Measurements from ENCODE around the gene NDUFS7. TPM values are rescaled to one million over a fixed set of nuclear protein-coding genes. Genes with fewer than 3 reads are reported as not detected.

NDUFS7 gene
- total RNA-seq, 1 donor from 2014 or later = 71.7 TPM

DNA sequence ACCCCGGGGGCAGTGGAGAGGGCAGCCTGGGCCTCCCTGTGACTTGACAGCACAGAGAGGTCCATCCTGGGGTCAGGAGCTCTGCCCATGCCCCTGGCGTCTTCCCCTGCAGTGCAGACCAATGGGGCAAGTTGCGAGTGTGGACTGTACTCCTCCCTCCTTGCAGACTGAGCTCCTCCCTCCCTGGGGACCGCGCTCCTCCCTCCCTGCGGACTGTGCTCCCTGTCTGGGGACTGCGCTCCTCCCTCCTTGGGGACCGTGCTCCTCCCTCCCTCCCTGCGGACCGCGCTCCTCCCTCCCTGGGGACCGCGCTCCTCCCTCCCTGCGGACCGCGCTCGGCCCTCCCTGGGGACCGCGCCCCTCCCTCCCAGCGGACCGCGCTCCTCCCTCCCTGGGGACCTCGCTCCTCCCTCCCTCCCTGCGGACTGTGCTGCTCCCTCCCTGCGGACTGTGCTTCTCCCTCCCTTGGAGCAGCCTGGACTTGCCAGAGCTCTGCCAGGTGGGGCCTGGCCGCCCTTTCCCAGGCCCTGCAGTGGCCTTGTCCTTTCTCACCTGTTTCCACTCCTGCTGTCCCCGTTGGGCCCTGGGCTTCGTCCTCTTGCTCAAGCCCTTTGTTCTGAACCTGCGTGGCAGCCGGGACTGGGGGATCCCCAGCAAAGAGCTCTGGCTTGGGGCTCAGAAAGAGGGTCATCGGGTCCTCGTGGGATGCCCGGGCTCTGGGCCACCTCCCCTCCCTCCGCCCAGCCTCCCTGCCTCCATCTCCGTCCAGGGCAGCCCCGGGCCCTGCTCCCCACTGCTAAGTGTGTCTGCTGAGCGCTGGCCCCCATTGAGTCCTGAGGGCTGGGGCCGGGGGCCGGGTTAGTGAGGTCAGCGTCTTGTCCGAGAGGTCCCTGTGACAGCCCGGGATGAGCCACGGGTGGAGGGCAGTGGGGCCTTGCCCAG is 10.8 kb downstream of the NDUFS7 start:
- TF ChIP-seq, protein P1, sequence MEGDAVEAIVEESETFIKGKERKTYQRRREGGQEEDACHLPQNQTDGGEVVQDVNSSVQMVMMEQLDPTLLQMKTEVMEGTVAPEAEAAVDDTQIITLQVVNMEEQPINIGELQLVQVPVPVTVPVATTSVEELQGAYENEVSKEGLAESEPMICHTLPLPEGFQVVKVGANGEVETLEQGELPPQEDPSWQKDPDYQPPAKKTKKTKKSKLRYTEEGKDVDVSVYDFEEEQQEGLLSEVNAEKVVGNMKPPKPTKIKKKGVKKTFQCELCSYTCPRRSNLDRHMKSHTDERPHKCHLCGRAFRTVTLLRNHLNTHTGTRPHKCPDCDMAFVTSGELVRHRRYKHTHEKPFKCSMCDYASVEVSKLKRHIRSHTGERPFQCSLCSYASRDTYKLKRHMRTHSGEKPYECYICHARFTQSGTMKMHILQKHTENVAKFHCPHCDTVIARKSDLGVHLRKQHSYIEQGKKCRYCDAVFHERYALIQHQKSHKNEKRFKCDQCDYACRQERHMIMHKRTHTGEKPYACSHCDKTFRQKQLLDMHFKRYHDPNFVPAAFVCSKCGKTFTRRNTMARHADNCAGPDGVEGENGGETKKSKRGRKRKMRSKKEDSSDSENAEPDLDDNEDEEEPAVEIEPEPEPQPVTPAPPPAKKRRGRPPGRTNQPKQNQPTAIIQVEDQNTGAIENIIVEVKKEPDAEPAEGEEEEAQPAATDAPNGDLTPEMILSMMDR (IDR thresholded peaks at IDR 0.05) = no peak
- DNase-seq (ENCODE audit: extremely low spot score, unreplicated experiment) = no peak
- Mint-ChIP-seq H3K27me3 (ENCODE audit: unreplicated experiment) (no peaks in the 10 kb centered on the region), H3K9me3 (ENCODE audit: unreplicated experiment) (no peaks in the 10 kb centered on the region), H3K4me3 (ENCODE audit: unreplicated experiment) (no peak overlapping the region), H3K36me3 (ENCODE audit: unreplicated experiment) (peaks cover 15% of the 10 kb centered on the region), H3K27ac (ENCODE audit: unreplicated experiment) (no peak overlapping the region), H3K4me1 (ENCODE audit: unreplicated experiment) (peaks cover 2% of the 10 kb centered on the region)

- peaks cover 3% of the 10 kb centered on the region for H3K4me1 Mint-ChIP-seq (ENCODE audit: unreplicated experiment)
- no peak overlapping the region for H3K27ac Mint-ChIP-seq (ENCODE audit: unreplicated experiment)
- H3K36me3 Mint-ChIP-seq (ENCODE audit: unreplicated experiment) = peaks cover 10% of the 10 kb centered on the region
- no peaks in the 10 kb centered on the region for H3K9me3 Mint-ChIP-seq (ENCODE audit: unreplicated experiment)
- TF ChIP-seq, protein P1 (IDR thresholded peaks at IDR 0.05) = no peak
- no peak overlapping the region for H3K4me3 Mint-ChIP-seq (ENCODE audit: unreplicated experiment)
- no peaks in the 10 kb centered on the region for H3K27me3 Mint-ChIP-seq (ENCODE audit: unreplicated experiment)
- DNase-seq (ENCODE audit: extremely low spot score, unreplicated experiment) = no peak
Measured at GRCh38 chr19:1395194-1396018, 11.7 kb downstream of the NDUFS7 start.

DNA sequence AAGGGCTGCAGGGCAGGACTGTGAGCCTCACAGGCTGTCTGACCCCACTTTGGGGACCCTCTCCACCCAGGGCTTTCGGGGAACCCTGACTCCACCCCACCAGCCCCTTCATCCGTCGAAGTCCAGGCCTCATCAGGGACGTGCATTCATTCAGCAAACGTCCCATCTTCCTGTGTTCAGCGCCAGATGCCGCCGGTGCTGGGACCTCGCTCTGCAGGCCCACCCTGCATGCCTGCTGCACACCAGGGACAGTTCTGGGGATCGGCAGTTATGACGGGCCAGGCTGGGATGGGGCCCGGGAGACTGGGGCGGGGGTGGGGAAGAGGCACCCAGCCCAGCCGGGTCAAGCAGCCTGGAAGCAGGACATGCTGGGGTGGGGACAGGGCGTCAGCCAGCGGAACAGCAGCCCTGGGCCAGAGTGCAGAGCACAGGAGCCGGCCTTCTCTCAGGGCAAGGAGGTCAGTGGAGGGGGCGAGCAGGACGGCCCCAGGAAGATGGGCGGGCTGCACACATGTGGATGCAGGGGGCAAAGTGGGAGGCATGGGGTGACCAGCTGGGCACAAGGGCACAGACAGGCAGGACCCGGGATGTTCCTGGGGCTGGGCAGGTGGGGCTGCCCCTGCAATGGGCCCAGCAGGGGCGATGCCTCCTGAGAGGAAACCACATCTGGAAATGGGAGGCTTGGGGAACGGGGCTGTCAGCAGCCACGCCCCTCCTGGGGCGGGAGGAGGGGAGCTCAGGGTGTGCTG is 12.5 kb downstream of the NDUFS7 start:
- H3K27ac Mint-ChIP-seq (ENCODE audit: unreplicated experiment) = no peak overlapping the region
- peaks cover 9% of the 10 kb centered on the region for H3K4me1 Mint-ChIP-seq (ENCODE audit: unreplicated experiment)
- no peak for DNase-seq (ENCODE audit: extremely low spot score, unreplicated experiment)
- H3K27me3 Mint-ChIP-seq (ENCODE audit: unreplicated experiment) = no peaks in the 10 kb centered on the region
- peaks cover 9% of the 10 kb centered on the region for H3K36me3 Mint-ChIP-seq (ENCODE audit: unreplicated experiment)
- TF ChIP-seq, protein P1 (IDR thresholded peaks at IDR 0.05) = no peak
- H3K9me3 Mint-ChIP-seq (ENCODE audit: unreplicated experiment) = no peaks in the 10 kb centered on the region
- H3K4me3 Mint-ChIP-seq (ENCODE audit: unreplicated experiment) = no peak overlapping the region

DNA sequence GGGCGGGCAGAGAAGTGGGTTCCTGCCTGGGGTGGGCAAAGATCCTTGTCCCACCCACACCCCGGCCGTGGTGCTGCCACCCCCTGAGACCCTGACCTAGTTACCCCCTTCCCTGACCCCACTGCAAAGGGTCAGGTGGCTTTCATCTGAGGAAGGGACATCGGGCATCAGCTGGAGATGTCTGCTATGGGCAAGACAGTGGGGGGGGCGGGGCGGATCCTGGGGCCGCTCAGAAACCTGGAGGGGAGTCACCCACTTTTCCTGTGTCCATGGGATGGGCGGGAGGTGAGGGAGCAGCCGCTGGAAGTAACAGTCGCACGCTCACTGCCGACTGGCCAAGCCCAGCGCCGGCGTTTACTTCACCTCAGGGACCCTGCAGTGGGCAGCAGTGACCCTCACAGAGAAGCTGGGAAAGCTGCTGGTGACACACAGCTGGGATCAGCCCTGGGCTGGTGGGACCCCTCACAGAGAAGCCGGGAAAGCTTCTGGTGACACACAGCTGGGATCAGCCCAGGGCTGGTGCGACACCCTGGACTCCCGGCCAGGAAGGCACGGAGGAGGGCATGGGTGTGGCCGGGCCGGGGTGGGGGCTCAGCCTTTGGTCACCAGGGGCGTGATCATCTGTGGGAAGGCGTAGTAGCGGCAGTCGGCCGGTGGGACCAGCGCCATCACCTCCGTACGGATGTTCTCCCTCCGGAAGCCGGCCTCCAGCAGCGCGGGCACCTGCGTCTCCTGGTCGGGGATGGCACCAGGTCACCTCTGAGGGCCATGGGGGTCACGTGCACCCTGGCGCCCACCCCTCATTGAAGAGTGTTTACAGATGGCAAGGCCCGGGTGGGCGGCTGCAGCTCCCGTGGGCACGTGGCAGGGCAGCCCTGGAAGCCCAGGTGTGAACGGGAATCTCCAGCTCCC is 13.3 kb downstream of the NDUFS7 start:
- Mint-ChIP-seq H3K36me3 (ENCODE audit: unreplicated experiment) (peaks cover 7% of the 10 kb centered on the region), H3K27ac (ENCODE audit: unreplicated experiment) (no peak overlapping the region), H3K4me1 (ENCODE audit: unreplicated experiment) (peaks cover 9% of the 10 kb centered on the region), H3K9me3 (ENCODE audit: unreplicated experiment) (no peaks in the 10 kb centered on the region), H3K4me3 (ENCODE audit: unreplicated experiment) (no peak overlapping the region), H3K27me3 (ENCODE audit: unreplicated experiment) (no peaks in the 10 kb centered on the region)
- no peak for DNase-seq (ENCODE audit: extremely low spot score, unreplicated experiment)
- TF ChIP-seq, protein P1 (IDR thresholded peaks at IDR 0.05) = no peak

Measured in osteocyte (in vitro differentiated cells).